ENCODE results near the gene PPP6R2. TPM values are rescaled to one million over a fixed set of nuclear protein-coding genes. Genes with fewer than 3 reads are reported as not detected.
A peak's percentile ranks its signal among the peaks of the same experiment; 100 is the strongest.

Gene PPP6R2
- total RNA-seq (2021; fragmentation: NEBNext Ultra II Directional; extraction: Animal tissue kit (Norgen Biotek cat#: 25700)) (32.2 and 32.3 TPM in 2 replicates), polyA plus RNA-seq (2011; rRNA removed) (25.0 and 33.1 TPM in 2 replicates), polyA minus RNA-seq (2011; rRNA and poly(A)+ RNA removed) (30.2 and 31.7 TPM in 2 replicates)
- 34.4 TPM for polyA plus RNA-seq (2011; cell fraction: cytosol; rRNA removed)
- 140 TPM for polyA plus RNA-seq (2011; cell fraction: nucleus; rRNA removed)
- polyA plus RNA-seq (2012, experiment 1 of 2) = 24.5 to 41.1 TPM (median 35.3 TPM) in 4 replicates
- 25.1 TPM for polyA plus RNA-seq (2012, experiment 2 of 2)
- polyA plus RNA-seq (2013, experiment 1 of 2) = 17.9 TPM
- polyA plus RNA-seq (2013, experiment 2 of 2) = 16.7 TPM
- 23.9 TPM for polyA minus RNA-seq (2011; cell fraction: cytosol; rRNA and poly(A)+ RNA removed)
- 34.9 TPM for polyA minus RNA-seq (2011; cell fraction: nucleus; rRNA and poly(A)+ RNA removed)
- long read RNA-seq, experiment 1, full-length matches to known transcripts = 4 of 20 reads
- long read RNA-seq, experiment 1, partial matches to known transcripts = 12 of 20 reads
- long read RNA-seq, experiment 1, other reads (novel, unspliced or antisense) = 4 of 20 reads
- long read RNA-seq, experiment 2, partial matches to known transcripts = 1 of 2 reads
- long read RNA-seq, experiment 2, other reads (novel, unspliced or antisense) = 1 of 2 reads

- peak within 1 kb of the TSS; percentile 58; the same call in 1 of the 2 replicates for H3K27ac ChIP-seq (ENCODE audit: low read depth, low read length)
- no peak within 1 kb of the TSS for H3K14ac ChIP-seq (ENCODE audit: insufficient read length)
- peak within 1 kb of the TSS; percentile 91 for H2AFZ ChIP-seq (ENCODE audit: low read length)
- CTCF ChIA-PET (ENCODE audit: partially characterized antibody) = interaction anchor here (0.6 to 2.7 kb wide), 23 partner anchors 10 to 102 kb away, joined by 3 to 39 read pairs (median 7); partner anchors contain the start of genes HDAC10, MAPK12 and PLXNB2
- H4K20me1 ChIP-seq (replicated peaks in 1 of 2; ENCODE audit: control insufficient read depth in 1 of 2, insufficient read depth in 2 of 2, low read length in 2 of 2) = peaks cover 12 to 35% of the 10 kb centered on the region in 2 experiments
- 1% methylated on average over 36 of the region's 87 CpGs; no CpG with 5 or more reads in 1 of the 2 experiments for WGBS, 2 experiments (ENCODE audit: extremely low coverage in 1 of 2, insufficient coverage in 1 of 2, insufficient read length in 1 of 2, insufficient replicate concordance in 2 of 2, low coverage in 1 of 2, low lambda C conversion rate in 2 of 2, missing lambda C conversion rate in 1 of 2)
- no peaks in the 10 kb centered on the region; a peak in 1 of 8 replicates for H3K36me3 ChIP-seq (ENCODE audit: control insufficient read depth in 2 of 4, insufficient read depth in 4 of 4, low read length in 3 of 4)
- H2AK5ac ChIP-seq (ENCODE audit: low read depth, low read length) = no peak within 1 kb of the TSS
- POLR2A ChIA-PET (ENCODE audit: partially characterized antibody) = interaction anchor here (0.8 to 1.9 kb wide), 4 partner anchors 15 to 99 kb away, joined by 3 to 6 read pairs (median 3); no protein-coding TSS in a partner anchor
- no peak within 1 kb of the TSS for H2BK20ac ChIP-seq (ENCODE audit: low read length)
- H3K4ac ChIP-seq (replicated peaks; ENCODE audit: insufficient read length, low read depth, low read length) = no peak within 1 kb of the TSS
- no peak within 1 kb of the TSS for H2BK120ac ChIP-seq (replicated peaks; ENCODE audit: low read depth, low read length)
- no peak within 1 kb of the TSS for H3K23ac ChIP-seq (ENCODE audit: insufficient read length)
- peak within 1 kb of the TSS; percentile 88; the same call in 1 of the 2 replicates for H2BK15ac ChIP-seq (ENCODE audit: low read length)
- peak within 1 kb of the TSS; percentile 70 for H3K56ac ChIP-seq (replicated peaks; ENCODE audit: insufficient read length, low read depth, low read length)
- peak within 1 kb of the TSS; percentile 78; the same call in 1 of the 2 replicates for H2BK5ac ChIP-seq (ENCODE audit: low read depth, low read length)
- no peak for FAIRE-seq
- H3K4me1 ChIP-seq (replicated peaks in 1 of 4; ENCODE audit: control insufficient read depth in 3 of 4, insufficient read depth in 4 of 4, low read length in 3 of 4) = peaks cover 0 to 2% (median under 1%) of the 10 kb centered on the region in 4 experiments; a peak in 1 of 7 replicates
- H3K79me1 ChIP-seq (ENCODE audit: low read depth, low read length) = peaks cover 19% of the 10 kb centered on the region
- H3K79me2 ChIP-seq (ENCODE audit: control insufficient read depth in 1 of 2, insufficient read depth in 2 of 2, low read length in 2 of 2) = peaks cover 0 to 11% of the 10 kb centered on the region in 2 experiments; a peak in 2 of 4 replicates
- no peak within 1 kb of the TSS for H4K5ac ChIP-seq (ENCODE audit: insufficient read length, low read depth, low read length)
- H3K4me3 ChIP-seq (ENCODE audit: extremely low read depth in 1 of 4, insufficient read depth in 2 of 4, low read depth in 3 of 4, low read length in 4 of 4) = peak within 1 kb of the TSS; percentile 44 to 94 (median 68)
- peak within 1 kb of the TSS; percentile 83; the same call in 1 of the 2 replicates for H4K8ac ChIP-seq (ENCODE audit: extremely low read depth, insufficient read depth, low read length)
- H3K9me3 ChIP-seq (ENCODE audit: insufficient read depth in 2 of 2, low read depth in 1 of 2, low read length in 1 of 2) = peaks cover 0 to 3% of the 10 kb centered on the region in 2 experiments; a peak in 1 of 4 replicates
- DNase-seq (ENCODE audit: low read depth in 1 of 2, low spot score in 2 of 2) = peak in 1 of 2 experiments; percentile 96
- no peak within 1 kb of the TSS for H2BK12ac ChIP-seq (ENCODE audit: low read depth, low read length)
- H3K9ac ChIP-seq (replicated peaks in 1 of 4; ENCODE audit: extremely low read depth in 1 of 4, low read depth in 3 of 4, low read length in 3 of 4) = peak within 1 kb of the TSS in 3 of 4 experiments; percentile 45 to 80 (median 64); a peak in 5 of 7 replicates
- peak within 1 kb of the TSS; percentile 72 to 94 for H3K4me2 ChIP-seq (ENCODE audit: insufficient read depth in 1 of 2, low read depth in 2 of 2, low read length in 2 of 2)
- H3K23me2 ChIP-seq (ENCODE audit: low read depth, low read length) = peaks cover 29% of the 10 kb centered on the region; the same call in 1 of the 2 replicates
- H3K18ac ChIP-seq (ENCODE audit: extremely low read depth, low read length) = peak within 1 kb of the TSS; percentile 93
- H3K27me3 ChIP-seq (replicated peaks in 1 of 4; ENCODE audit: control insufficient read depth in 3 of 4, extremely low read depth in 1 of 4, insufficient read depth in 3 of 4, low read length in 3 of 4) = peaks cover 0 to 5% (median 0%) of the 10 kb centered on the region in 4 experiments; a peak in 3 of 7 replicates
- no peak within 1 kb of the TSS for H4K91ac ChIP-seq (replicated peaks; ENCODE audit: insufficient read length, low read length)
- TF ChIP-seq CHD1 (IDR thresholded peaks at IDR 0.05; ENCODE audit: low read depth, low read length) (no peak), KDM5A (IDR thresholded peaks at IDR 0.05; ENCODE audit: low read length) (no peak), ATF2 (IDR thresholded peaks at IDR 0.05; ENCODE audit: low read length) (no peak), TCF12 (IDR thresholded peaks at IDR 0.05; ENCODE audit: low read depth, low read length) (no peak), TAF1 (IDR thresholded peaks at IDR 0.05; ENCODE audit: low read depth, low read length) (peak; percentile 77), YY1 (IDR thresholded peaks at IDR 0.05; ENCODE audit: low read depth, low read length) (peak; percentile 91)
Measured at GRCh38 chr22:50342651-50343540, at the start of gene PPP6R2. TSS of gene PPP6R2 (plus strand) at chr22:50343327. CDS start at chr22:50393909, 50,582 bp downstream.
